SK-N-MC (cell line): ENCODE measurements around the gene NGF.

ENCODE experiments used
- DNase-seq: peaks from one replicate; pipeline ENCODE4 v3.0.0-alpha.2; 2011; ENCODE audit warnings: low read depth, low spot score
- H3K27ac ChIP-seq: fragments of 200-600 bp; sonication (generic); 2 replicates; pipeline ENCODE4 v1.5.1; 2016; ENCODE audit warnings: mixed run types
- H3K36me3 ChIP-seq: fragments of 200-600 bp; sonication (generic); 2 replicates; pipeline ENCODE4 v1.6.1; 2017; ENCODE audit warnings: antibody characterized with exemption, low read length, mixed read lengths; ENCODE audit not compliant: insufficient read depth
- H3K4me3 ChIP-seq: fragments of 200-600 bp; sonication (generic); 2 replicates; pipeline ENCODE4 v1.5.1; 2016
- H3K9ac ChIP-seq: fragments of 200-600 bp; sonication (generic); 2 replicates; pipeline ENCODE4 v1.8.0; 2017; ENCODE audit warnings: mixed run types, mixed read lengths; ENCODE audit not compliant: insufficient read length
- H3K9me3 ChIP-seq: fragments of 200-600 bp; sonication (generic); 2 replicates; pipeline ENCODE4 v1.6.1; 2017; ENCODE audit warnings: low read depth, mild to moderate bottlenecking, antibody characterized with exemption, low read length, moderate library complexity, mixed read lengths
- EZH2 ChIP-seq: fragments of 200-600 bp; sonication (generic); IDR thresholded peaks from one replicate; pipeline ENCODE4 v1.6.1; 2017; ENCODE audit warnings: antibody characterized with exemption
- FOXP2 ChIP-seq: optimal IDR thresholded peaks from 2 replicates; pipeline ENCODE3; 2011; ENCODE audit warnings: mild to moderate bottlenecking, moderate library complexity; ENCODE audit not compliant: insufficient read depth; ENCODE audit errors: extremely low read length, control extremely low read depth
- POLR2AphosphoS5 ChIP-seq: IDR thresholded peaks from 2 replicates; pipeline ENCODE4 v1.6.1; 2012; ENCODE audit warnings: mild to moderate bottlenecking, low read depth, low read length, borderline replicate concordance

The NGF gene

GRCh38 chr1:115295904-115296696, 41.9 kb downstream of the NGF start:
- Histone ChIP-seq H3K27ac (no peak overlapping the region), H3K36me3 (no peaks in the 10 kb centered on the region), H3K4me3 (no peak overlapping the region), H3K9me3 (no peaks in the 10 kb centered on the region), H3K9ac (no peak overlapping the region)
- no peak for TF ChIP-seq EZH2
- no peak for TF ChIP-seq FOXP2
- TF ChIP-seq POLR2AphosphoS5: no peak
- no peak for DNase-seq

DNA sequence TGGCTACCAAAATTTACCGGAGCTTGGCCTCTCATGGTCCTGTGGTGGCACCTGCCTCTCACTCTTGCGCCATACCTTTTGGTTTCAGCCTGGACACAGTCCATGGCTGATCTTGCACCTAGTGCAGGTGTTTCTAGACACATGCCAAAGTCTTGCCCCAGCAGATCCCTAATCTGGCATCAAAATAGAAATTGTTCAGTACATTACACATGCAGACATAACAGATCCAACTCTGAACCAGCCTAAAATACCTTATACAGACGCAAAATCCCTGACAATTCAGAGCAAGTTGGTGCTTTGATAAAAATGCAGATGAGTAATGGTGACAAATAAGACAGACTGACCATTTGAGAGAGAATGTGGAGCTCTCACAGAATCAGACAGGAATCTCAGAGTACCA, 44.1 kb downstream of the NGF start:
- DNase-seq: no peak
- H3K36me3 ChIP-seq: no peaks in the 10 kb centered on the region
- TF ChIP-seq EZH2: no peak
- TF ChIP-seq POLR2AphosphoS5: no peak
- no peak for TF ChIP-seq FOXP2
- H3K9ac ChIP-seq: no peak overlapping the region
- H3K9me3 ChIP-seq: no peaks in the 10 kb centered on the region
- H3K27ac ChIP-seq: no peak overlapping the region
- H3K4me3 ChIP-seq: no peak overlapping the region

- no peaks in the 10 kb centered on the region for H3K9me3 ChIP-seq
- no peak overlapping the region for H3K27ac ChIP-seq
- DNase-seq: no peak
- no peaks in the 10 kb centered on the region for H3K36me3 ChIP-seq
- no peak overlapping the region for H3K4me3 ChIP-seq
- TF ChIP-seq POLR2AphosphoS5 (no peak), EZH2 (no peak), FOXP2 (no peak)
- H3K9ac ChIP-seq: no peak overlapping the region
These were observed 45.0 kb downstream of the NGF start for GRCh38 chr1:115293006-115293405.

DNA sequence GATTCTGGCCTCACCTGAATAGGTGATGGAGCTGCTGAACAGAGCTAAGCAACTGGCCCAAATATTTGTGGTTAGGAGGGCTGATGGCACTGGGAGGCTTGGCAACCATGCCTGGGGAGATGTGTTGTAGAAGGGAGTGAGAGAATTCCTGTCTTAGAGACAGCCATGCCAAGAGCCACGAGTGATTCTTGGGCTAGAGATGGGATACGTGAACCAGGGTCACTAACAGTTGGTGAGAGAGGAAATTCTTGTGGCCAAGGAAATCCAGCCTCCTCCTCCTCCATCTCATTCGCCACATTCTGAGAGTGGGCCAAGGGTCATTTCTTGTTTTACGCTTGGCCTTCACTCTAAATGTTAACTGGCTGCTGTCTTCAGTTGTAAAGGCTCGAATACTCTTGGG, 46.3 kb downstream of the NGF start:
- H3K27ac ChIP-seq: no peak overlapping the region
- H3K4me3 ChIP-seq: no peak overlapping the region
- TF ChIP-seq POLR2AphosphoS5 (no peak), FOXP2 (no peak), EZH2 (no peak)
- DNase-seq: no peak
- no peaks in the 10 kb centered on the region for H3K9me3 ChIP-seq
- no peaks in the 10 kb centered on the region for H3K36me3 ChIP-seq
- no peak overlapping the region for H3K9ac ChIP-seq

GRCh38 chr1:115289940-115290339, 48.1 kb downstream of the NGF start:
- TF ChIP-seq FOXP2: no peak
- no peak for TF ChIP-seq POLR2AphosphoS5
- no peak for TF ChIP-seq EZH2
- DNase-seq: no peak

GRCh38 chr1:115288591-115289198, 49.4 kb downstream of the NGF start:
- no peaks in the 10 kb centered on the region for H3K36me3 ChIP-seq
- H3K9me3 ChIP-seq: no peaks in the 10 kb centered on the region
- H3K27ac ChIP-seq: no peak overlapping the region
- H3K9ac ChIP-seq: no peak overlapping the region
- no peak overlapping the region for H3K4me3 ChIP-seq
- no peak for TF ChIP-seq FOXP2
- TF ChIP-seq EZH2: no peak
- no peak for TF ChIP-seq POLR2AphosphoS5
- no peak for DNase-seq

More at GRCh38 chr1:115289940-115290339, 48.1 kb downstream of the NGF start:
- Histone ChIP-seq H3K9me3 (no peaks in the 10 kb centered on the region), H3K9ac (no peak overlapping the region), H3K36me3 (no peaks in the 10 kb centered on the region), H3K27ac (no peak overlapping the region), H3K4me3 (no peak overlapping the region)

- no peak overlapping the region for H3K27ac ChIP-seq
- TF ChIP-seq EZH2 (no peak), FOXP2 (no peak), POLR2AphosphoS5 (no peak)
- H3K4me3 ChIP-seq: no peak overlapping the region
- H3K36me3 ChIP-seq: no peaks in the 10 kb centered on the region
- no peak overlapping the region for H3K9ac ChIP-seq
- H3K9me3 ChIP-seq: no peaks in the 10 kb centered on the region
- no peak for DNase-seq
These were observed 51.4 kb downstream of the NGF start for GRCh38 chr1:115286431-115287205.

DNA sequence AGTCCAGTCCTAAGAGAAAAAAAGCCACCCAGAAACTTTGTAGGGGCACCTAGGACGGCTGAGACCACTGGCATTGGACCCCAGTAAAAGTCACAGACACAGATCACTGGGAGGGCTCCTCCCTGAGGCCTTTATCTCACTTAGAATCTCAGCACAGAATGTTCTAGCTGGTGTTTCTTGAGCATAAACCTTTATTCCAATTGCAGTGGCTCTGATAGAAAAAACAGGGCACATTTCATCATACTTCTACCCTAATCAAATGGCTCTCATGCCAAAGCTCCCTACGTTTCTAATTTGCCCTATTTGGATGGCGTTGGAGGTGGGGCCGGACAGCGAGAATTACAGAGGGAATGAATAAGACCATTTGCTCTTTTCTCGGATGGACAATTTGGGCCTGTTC, 53.8 kb downstream of the NGF start:
- no peak overlapping the region for H3K9ac ChIP-seq
- H3K27ac ChIP-seq: no peak overlapping the region
- no peaks in the 10 kb centered on the region for H3K36me3 ChIP-seq
- H3K4me3 ChIP-seq: no peak overlapping the region
- no peak for DNase-seq
- no peaks in the 10 kb centered on the region for H3K9me3 ChIP-seq
- no peak for TF ChIP-seq FOXP2
- no peak for TF ChIP-seq POLR2AphosphoS5
- no peak for TF ChIP-seq EZH2
